ENCODE results near the gene ALPI. TPM values are rescaled to one million over a fixed set of nuclear protein-coding genes. Genes with fewer than 3 reads are reported as not detected.

Gene ALPI
- total RNA-seq, 1 donor from 2014 or later = not detected

- no peak for DNase-seq (ENCODE audit: low read depth, low spot score)
- no peak for TF ChIP-seq CTCF (conservative IDR thresholded peaks at IDR 0.05)
- H3K4me1 Mint-ChIP-seq = peaks cover 5% of the 10 kb centered on the region
- H3K9me3 Mint-ChIP-seq = no peaks in the 10 kb centered on the region
- H3K4me3 Mint-ChIP-seq = no peak overlapping the region
- H3K27me3 Mint-ChIP-seq (ENCODE audit: low read depth) = no peaks in the 10 kb centered on the region
- no peaks in the 10 kb centered on the region for H3K36me3 Mint-ChIP-seq (ENCODE audit: low read depth)
- no peak overlapping the region for H3K27ac Mint-ChIP-seq (ENCODE audit: unreplicated experiment)
Measured at GRCh38 chr2:232454630-232455029, 1.3 kb upstream of the ALPI start.

GRCh38 chr2:232456296-232457120 lies 555 bp downstream of the ALPI start:
- no peak for DNase-seq (ENCODE audit: low read depth, low spot score)
- Mint-ChIP-seq H3K4me3 (no peak overlapping the region), H3K36me3 (ENCODE audit: low read depth) (no peaks in the 10 kb centered on the region), H3K27me3 (ENCODE audit: low read depth) (peaks cover 2% of the 10 kb centered on the region), H3K9me3 (no peaks in the 10 kb centered on the region), H3K4me1 (no peaks in the 10 kb centered on the region), H3K27ac (ENCODE audit: unreplicated experiment) (no peak overlapping the region)
- no peak for TF ChIP-seq CTCF (conservative IDR thresholded peaks at IDR 0.05)

- no peak for TF ChIP-seq CTCF (conservative IDR thresholded peaks at IDR 0.05)
- Mint-ChIP-seq H3K9me3 (no peaks in the 10 kb centered on the region), H3K4me3 (no peak overlapping the region), H3K4me1 (peaks cover 2% of the 10 kb centered on the region), H3K27ac (ENCODE audit: unreplicated experiment) (no peak overlapping the region), H3K36me3 (ENCODE audit: low read depth) (no peaks in the 10 kb centered on the region), H3K27me3 (ENCODE audit: low read depth) (peaks cover 2% of the 10 kb centered on the region)
- no peak for DNase-seq (ENCODE audit: low read depth, low spot score)
Measured at GRCh38 chr2:232457121-232458011, 1.4 kb downstream of the ALPI start.

- Mint-ChIP-seq H3K36me3 (ENCODE audit: low read depth) (no peaks in the 10 kb centered on the region), H3K27ac (ENCODE audit: unreplicated experiment) (no peak overlapping the region), H3K4me1 (peaks cover 8% of the 10 kb centered on the region), H3K9me3 (no peaks in the 10 kb centered on the region), H3K27me3 (ENCODE audit: low read depth) (peaks cover 2% of the 10 kb centered on the region), H3K4me3 (no peak overlapping the region)
- TF ChIP-seq CTCF (conservative IDR thresholded peaks at IDR 0.05) = no peak
- no peak for DNase-seq (ENCODE audit: low read depth, low spot score)
Measured at GRCh38 chr2:232458051-232458660, 2.2 kb downstream of the ALPI start.

GRCh38 chr2:232458661-232459418 lies 2.9 kb downstream of the ALPI start:
- no peak for TF ChIP-seq CTCF (conservative IDR thresholded peaks at IDR 0.05)
- H3K9me3 Mint-ChIP-seq = no peaks in the 10 kb centered on the region
- no peaks in the 10 kb centered on the region for H3K36me3 Mint-ChIP-seq (ENCODE audit: low read depth)
- DNase-seq (ENCODE audit: low read depth, low spot score) = no peak
- H3K4me3 Mint-ChIP-seq = no peak overlapping the region
- H3K27me3 Mint-ChIP-seq (ENCODE audit: low read depth) = peaks cover 2% of the 10 kb centered on the region
- peaks cover 8% of the 10 kb centered on the region for H3K4me1 Mint-ChIP-seq
- H3K27ac Mint-ChIP-seq (ENCODE audit: unreplicated experiment) = peak overlapping the region; percentile 19

Data from neural crest cell (in vitro differentiated cells).